ENCODE data around the gene TULP4. TPM values are rescaled to one million over a fixed set of nuclear protein-coding genes. Genes with fewer than 3 reads are reported as not detected.

Gene TULP4
- total RNA-seq, 1 experiment from 2014 or later, result 126 TPM

- no peak overlapping the region for H3K4me3 Mint-ChIP-seq (ENCODE audit: unreplicated experiment)
- H3K4me1 ChIP-seq, result no peaks in the 10 kb centered on the region
- H3K4me1 Mint-ChIP-seq (ENCODE audit: low read depth, unreplicated experiment), result no peaks in the 10 kb centered on the region
- no TSS peak for BruUV-seq (replicated peaks)
- no peaks in the 10 kb centered on the region for H3K27me3 Mint-ChIP-seq (ENCODE audit: insufficient read depth, unreplicated experiment)
- CTCF ChIA-PET, result no interaction called here
- no peaks in the 10 kb centered on the region for H3K9me3 ChIP-seq
- H3K27ac Mint-ChIP-seq (ENCODE audit: unreplicated experiment), result no peak overlapping the region
- POLR2A ChIA-PET, result no interaction called here
- H3K9me3 Mint-ChIP-seq (ENCODE audit: unreplicated experiment), result no peaks in the 10 kb centered on the region
- no peaks in the 10 kb centered on the region for H3K36me3 ChIP-seq (ENCODE audit: control insufficient read depth, insufficient read depth, low read length)
- H3K4me3 ChIP-seq (ENCODE audit: low read depth, low read length), result no peak overlapping the region
- DNase-seq, result no peak
- peaks cover 42% of the 10 kb centered on the region for H3K36me3 Mint-ChIP-seq (ENCODE audit: insufficient read depth, unreplicated experiment)
- intact Hi-C loops (cut with micrococcal nuclease; ENCODE audit: unreplicated experiment), result no loop called here
- no peak for TF ChIP-seq CTCF (IDR thresholded peaks at IDR 0.05; ENCODE audit: insufficient read depth in 1 of 2, low read depth in 1 of 2, low read length in 1 of 2, severe bottlenecking in 1 of 2, unreplicated experiment in 1 of 2)
- no peaks in the 10 kb centered on the region for H3K27me3 ChIP-seq (replicated peaks; ENCODE audit: control insufficient read depth, insufficient read depth, low read length)
Measured at GRCh38 chr6:158512809-158513208, 200.5 kb downstream of the TULP4 start.

GRCh38 chr6:158514176-158514575 is 201.9 kb downstream of the TULP4 start:
- Histone ChIP-seq H3K4me3 (ENCODE audit: low read depth, low read length) (no peak overlapping the region), H3K4me1 (no peaks in the 10 kb centered on the region), H3K36me3 (ENCODE audit: control insufficient read depth, insufficient read depth, low read length) (no peaks in the 10 kb centered on the region), H3K27me3 (replicated peaks; ENCODE audit: control insufficient read depth, insufficient read depth, low read length) (no peaks in the 10 kb centered on the region), H3K9me3 (no peaks in the 10 kb centered on the region)
- no TSS peak for BruUV-seq (replicated peaks)
- POLR2A ChIA-PET, result no interaction called here
- H3K27me3 Mint-ChIP-seq (ENCODE audit: insufficient read depth, unreplicated experiment), result no peaks in the 10 kb centered on the region
- intact Hi-C loops (cut with micrococcal nuclease; ENCODE audit: unreplicated experiment), result no loop called here
- CTCF ChIA-PET, result interaction anchor here (0.5 kb wide), 1 partner anchor 381 kb away, joined by 3 read pairs; no protein-coding TSS in a partner anchor
- H3K36me3 Mint-ChIP-seq (ENCODE audit: insufficient read depth, unreplicated experiment), result peaks cover 41% of the 10 kb centered on the region
- H3K4me3 Mint-ChIP-seq (ENCODE audit: unreplicated experiment), result no peak overlapping the region
- DNase-seq, result no peak
- H3K9me3 Mint-ChIP-seq (ENCODE audit: unreplicated experiment), result no peaks in the 10 kb centered on the region
- no peak overlapping the region for H3K27ac Mint-ChIP-seq (ENCODE audit: unreplicated experiment)
- TF ChIP-seq CTCF (IDR thresholded peaks at IDR 0.05; ENCODE audit: insufficient read depth in 1 of 2, low read depth in 1 of 2, low read length in 1 of 2, severe bottlenecking in 1 of 2, unreplicated experiment in 1 of 2), result no peak
- peaks cover 6% of the 10 kb centered on the region for H3K4me1 Mint-ChIP-seq (ENCODE audit: low read depth, unreplicated experiment)

GRCh38 chr6:158514991-158515390 is 202.7 kb downstream of the TULP4 start:
- Histone ChIP-seq H3K9me3 (no peaks in the 10 kb centered on the region), H3K4me1 (no peaks in the 10 kb centered on the region), H3K27me3 (replicated peaks; ENCODE audit: control insufficient read depth, insufficient read depth, low read length) (no peaks in the 10 kb centered on the region), H3K36me3 (ENCODE audit: control insufficient read depth, insufficient read depth, low read length) (no peaks in the 10 kb centered on the region), H3K4me3 (ENCODE audit: low read depth, low read length) (no peak overlapping the region)
- no peak overlapping the region for H3K27ac Mint-ChIP-seq (ENCODE audit: unreplicated experiment)
- no peak overlapping the region for H3K4me3 Mint-ChIP-seq (ENCODE audit: unreplicated experiment)
- ChIA-PET POLR2A (interaction anchor here (0.6 kb wide), 1 partner anchor 1976 kb away, joined by 3 read pairs; no protein-coding TSS in a partner anchor), CTCF (interaction anchor here (0.5 kb wide), 1 partner anchor 382 kb away, joined by 3 read pairs; no protein-coding TSS in a partner anchor)
- no peaks in the 10 kb centered on the region for H3K27me3 Mint-ChIP-seq (ENCODE audit: insufficient read depth, unreplicated experiment)
- peaks cover 49% of the 10 kb centered on the region for H3K36me3 Mint-ChIP-seq (ENCODE audit: insufficient read depth, unreplicated experiment)
- no peak for DNase-seq
- no peaks in the 10 kb centered on the region for H3K9me3 Mint-ChIP-seq (ENCODE audit: unreplicated experiment)
- no TSS peak for BruUV-seq (replicated peaks)
- peaks cover 6% of the 10 kb centered on the region for H3K4me1 Mint-ChIP-seq (ENCODE audit: low read depth, unreplicated experiment)
- TF ChIP-seq CTCF (IDR thresholded peaks at IDR 0.05; ENCODE audit: insufficient read depth in 1 of 2, low read depth in 1 of 2, low read length in 1 of 2, severe bottlenecking in 1 of 2, unreplicated experiment in 1 of 2), result no peak
- intact Hi-C loops (cut with micrococcal nuclease; ENCODE audit: unreplicated experiment), result loop anchor here (5.0 kb wide), 1 partner anchor 63 kb away; no protein-coding TSS in a partner anchor
